Measurements from ENCODE around the gene EVX2.

DNA sequence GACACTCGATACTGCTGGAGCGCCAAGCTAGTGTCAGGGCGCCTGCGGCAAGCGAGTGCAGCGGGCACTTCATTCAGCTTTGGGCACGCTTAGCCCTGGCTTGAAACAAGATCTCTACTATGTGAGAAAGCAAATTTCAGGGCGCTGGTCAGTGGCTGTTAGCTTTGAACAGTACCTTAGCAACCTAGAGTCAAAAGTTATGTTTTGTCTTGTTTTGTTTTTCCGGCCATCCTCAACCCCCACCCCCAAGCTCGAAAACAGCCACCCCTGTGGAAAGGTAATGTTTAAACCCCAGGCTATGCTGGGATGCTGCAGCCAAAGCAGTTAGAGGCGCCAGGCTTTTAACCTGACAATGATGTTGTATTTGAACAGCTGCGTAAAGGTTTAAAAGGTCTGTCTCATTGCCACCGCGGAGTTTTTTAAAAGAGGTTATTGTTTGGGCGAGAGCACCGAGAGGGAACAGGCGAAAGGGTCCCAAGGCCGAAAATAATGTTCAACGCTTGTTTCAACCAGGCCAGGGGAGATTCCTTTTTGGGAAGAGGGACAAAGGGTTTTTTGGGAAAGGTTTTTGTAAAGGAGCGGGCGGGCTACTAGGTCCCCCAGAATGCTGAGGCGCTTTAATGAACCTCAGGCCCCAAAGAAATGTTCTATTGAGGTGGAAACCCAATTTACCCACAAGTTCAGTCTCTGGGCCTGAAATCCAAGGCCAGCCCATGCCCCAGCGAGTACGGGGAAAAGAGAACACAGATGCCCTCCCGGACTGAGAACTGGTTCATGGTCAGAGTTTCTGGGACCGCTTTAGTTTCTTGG is 30.6 kb upstream of the EVX2 start:
- TF ChIP-seq POLR2A (IDR thresholded peaks at IDR 0.05) = no peak
- TF ChIP-seq, protein P1, sequence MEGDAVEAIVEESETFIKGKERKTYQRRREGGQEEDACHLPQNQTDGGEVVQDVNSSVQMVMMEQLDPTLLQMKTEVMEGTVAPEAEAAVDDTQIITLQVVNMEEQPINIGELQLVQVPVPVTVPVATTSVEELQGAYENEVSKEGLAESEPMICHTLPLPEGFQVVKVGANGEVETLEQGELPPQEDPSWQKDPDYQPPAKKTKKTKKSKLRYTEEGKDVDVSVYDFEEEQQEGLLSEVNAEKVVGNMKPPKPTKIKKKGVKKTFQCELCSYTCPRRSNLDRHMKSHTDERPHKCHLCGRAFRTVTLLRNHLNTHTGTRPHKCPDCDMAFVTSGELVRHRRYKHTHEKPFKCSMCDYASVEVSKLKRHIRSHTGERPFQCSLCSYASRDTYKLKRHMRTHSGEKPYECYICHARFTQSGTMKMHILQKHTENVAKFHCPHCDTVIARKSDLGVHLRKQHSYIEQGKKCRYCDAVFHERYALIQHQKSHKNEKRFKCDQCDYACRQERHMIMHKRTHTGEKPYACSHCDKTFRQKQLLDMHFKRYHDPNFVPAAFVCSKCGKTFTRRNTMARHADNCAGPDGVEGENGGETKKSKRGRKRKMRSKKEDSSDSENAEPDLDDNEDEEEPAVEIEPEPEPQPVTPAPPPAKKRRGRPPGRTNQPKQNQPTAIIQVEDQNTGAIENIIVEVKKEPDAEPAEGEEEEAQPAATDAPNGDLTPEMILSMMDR (IDR thresholded peaks at IDR 0.05) = no peak
- TF ChIP-seq EP300 (IDR thresholded peaks at IDR 0.05) = no peak
